GM21447 (cell line): ENCODE measurements around the gene TMEM221.
"Not testable (repeated sequence)": the region's sequence is repeated elsewhere in the genome, so short reads cannot be mapped to it uniquely, and the experiment has no call there.

Experiments used
- ATAC-seq: cut with Tn5 transposase; IDR thresholded peaks from one replicate; pipeline ENCODE4 v1.9.1; 2021; ENCODE audit not compliant: unreplicated experiment

Gene TMEM221

DNA sequence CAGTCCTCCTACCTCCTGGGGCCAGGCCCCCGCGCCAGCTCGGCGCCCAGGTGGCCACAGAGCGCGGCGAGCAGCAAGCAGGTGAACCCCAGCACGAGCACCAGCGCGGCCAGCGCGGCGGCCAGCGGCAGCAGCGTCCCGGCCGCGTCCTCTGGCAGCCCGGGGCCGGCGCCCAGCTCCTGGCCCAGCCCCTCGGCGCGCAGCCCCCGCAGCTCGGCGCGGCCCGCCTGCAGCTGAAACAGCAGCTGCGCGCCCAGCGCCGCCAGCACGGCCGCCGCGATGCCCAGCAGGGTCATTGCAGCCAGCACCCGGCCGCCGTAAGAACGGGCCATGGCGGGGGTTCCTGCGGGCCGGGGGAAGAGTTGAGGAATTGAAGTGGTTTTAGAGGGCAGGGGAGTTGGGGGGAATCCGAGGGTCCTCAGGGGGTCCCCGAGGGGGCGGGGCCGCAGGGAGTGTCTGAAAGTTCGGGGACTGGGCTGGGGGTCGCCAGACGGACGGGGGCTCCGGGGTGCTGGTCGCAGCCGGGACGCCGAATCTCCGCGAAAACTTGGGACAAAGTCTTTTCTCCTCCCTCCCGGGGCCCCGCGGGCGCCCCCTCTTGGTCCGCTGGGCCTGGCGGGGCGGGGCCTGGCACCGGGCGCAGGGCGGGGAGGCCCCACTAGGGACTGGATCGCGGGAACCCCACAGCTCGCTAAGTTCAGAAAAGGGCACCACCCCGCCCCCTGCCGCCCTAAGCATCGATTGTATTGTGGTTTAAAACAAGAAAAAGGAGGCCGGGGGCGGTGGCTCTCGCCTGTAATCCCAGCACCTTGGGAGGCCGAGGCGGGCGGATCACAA, at the start of gene TMEM221:
Gene TMEM221 (minus strand): TSS at position 538 of the 837 bp plus-strand sequence. CDS start 206 bp downstream, at position 332.
- ATAC-seq: no peak

DNA sequence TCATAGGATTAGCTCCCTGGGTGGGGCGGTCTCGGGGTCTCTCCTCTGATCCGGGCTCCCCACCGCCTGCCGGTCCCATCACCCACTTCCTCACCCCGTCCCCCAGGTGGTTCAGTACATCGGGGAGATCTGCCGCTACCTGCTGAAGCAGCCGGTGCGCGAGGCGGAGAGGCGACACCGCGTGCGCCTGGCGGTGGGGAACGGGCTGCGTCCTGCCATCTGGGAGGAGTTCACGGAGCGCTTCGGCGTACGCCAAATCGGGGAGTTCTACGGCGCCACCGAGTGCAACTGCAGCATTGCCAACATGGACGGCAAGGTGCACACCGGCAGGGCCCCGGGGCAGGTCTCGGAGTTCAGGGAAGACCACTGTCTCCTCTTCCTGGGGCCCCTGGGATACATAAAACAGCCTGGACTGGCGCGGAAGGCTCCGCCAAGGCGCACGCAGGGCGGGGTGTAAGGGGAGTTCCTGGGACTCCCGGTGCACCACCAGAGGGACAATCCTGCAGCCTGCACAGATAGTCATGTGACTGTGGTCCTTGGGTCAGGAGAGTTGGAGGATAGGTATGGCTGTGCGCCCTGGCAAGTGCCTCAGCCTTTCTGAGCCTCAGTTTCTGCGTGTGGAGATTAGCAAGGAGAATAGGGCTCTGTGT, 48.8 kb upstream of the TMEM221 start:
- ATAC-seq: no peak

DNA sequence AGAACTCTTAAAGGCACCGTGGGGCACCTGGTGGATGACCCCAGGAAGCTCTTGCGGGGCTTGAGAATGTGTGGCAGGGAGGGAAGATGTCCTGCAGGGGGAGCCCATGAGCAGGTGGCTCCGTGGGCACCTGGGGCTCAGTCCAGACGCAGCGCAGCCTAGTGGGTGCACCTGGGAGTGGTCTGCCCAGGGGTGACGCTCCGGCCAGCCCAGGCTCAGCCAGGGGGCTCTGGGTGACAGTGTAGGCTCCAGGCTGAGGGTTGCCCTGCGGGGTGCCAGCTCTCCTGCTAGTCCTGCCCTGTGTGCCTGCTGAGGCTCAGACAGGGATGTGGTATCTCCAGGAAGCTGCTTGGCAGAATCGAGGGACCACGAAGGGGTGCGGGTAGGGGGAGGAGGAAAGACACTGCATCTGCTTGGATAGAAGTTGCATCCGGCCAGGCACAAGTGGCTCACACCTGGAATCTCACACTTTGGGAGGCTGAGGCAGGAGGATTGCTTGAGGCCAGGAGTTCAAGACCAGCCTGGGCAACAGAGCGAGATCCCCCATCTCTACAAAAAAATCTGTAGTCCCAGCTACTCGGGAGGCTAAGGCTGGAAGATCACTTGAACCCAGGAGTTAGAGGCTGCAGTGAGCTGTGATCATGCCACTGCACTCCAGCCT, 48.0 kb upstream of the TMEM221 start:
- ATAC-seq: peak; percentile 77

DNA sequence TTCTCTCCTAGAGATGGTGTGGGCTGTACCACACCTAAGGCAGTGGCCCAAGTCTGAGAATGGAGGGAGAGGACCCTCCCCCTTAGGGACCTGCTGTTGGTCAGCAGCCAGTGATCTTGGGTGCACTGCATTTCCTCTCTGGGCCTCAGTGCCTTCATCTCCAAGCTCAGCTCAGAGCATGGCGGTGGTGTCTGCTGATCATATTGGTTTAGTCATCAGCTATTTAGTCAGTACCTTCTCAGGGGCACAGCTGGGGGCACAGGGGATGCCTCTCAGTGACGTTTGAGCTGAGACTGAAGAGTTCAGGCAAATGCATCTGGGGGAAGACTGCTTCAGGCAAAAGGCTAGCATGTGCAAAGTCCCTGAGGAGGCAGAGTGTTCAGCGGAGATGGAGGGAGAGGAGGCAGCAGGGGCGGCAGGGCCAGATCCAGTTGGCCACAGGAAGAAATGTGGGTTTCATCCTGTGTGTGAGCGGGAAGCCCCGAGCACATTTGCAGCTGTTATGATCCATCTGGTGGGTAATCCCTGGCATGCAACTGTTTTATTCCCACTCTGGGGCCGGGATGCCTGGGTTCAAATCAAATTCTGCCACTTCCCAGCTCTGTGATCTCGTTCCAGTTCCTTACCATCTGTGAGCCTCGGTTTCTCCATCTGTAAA, 47.3 kb upstream of the TMEM221 start:
- no peak for ATAC-seq

DNA sequence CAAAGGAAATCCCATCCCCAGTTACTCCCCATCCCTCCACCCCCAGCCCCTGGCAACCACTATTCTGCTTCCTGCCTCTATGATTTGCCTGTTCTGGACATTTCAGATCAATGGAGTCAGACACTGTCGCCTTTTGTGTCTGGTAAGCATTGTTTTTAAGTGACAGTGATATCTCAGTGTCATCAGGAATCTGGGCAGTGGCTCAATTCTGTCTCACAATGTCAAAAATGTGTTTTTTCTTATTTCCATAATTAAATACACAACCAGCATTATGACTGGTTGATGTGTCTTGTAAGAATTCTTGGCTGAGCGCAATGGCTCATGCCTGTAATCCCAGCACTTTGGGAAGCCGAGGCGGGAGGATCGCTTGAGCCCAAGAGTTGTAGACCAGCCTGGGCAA, 42.8 kb upstream of the TMEM221 start:
- ATAC-seq: no peak

DNA sequence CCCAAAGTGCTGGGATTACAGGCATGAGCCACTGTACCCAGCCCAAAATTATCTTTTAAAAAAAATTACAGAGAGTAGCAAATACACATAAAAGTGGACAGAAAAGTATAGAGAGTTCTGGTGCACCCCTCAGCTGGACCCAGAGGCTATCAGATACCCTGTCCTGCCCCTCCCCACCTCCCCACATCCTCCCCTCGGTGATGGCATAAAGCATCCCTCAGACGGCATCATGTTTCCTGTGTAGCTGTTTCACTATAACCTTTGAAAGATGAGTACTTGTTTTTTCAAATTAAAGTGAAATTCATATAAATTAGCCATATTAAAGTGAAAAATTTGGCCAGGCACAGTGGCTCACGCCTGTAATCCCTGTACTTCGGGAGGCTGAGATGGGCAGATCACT, 41.9 kb upstream of the TMEM221 start:
- ATAC-seq: no peak

DNA sequence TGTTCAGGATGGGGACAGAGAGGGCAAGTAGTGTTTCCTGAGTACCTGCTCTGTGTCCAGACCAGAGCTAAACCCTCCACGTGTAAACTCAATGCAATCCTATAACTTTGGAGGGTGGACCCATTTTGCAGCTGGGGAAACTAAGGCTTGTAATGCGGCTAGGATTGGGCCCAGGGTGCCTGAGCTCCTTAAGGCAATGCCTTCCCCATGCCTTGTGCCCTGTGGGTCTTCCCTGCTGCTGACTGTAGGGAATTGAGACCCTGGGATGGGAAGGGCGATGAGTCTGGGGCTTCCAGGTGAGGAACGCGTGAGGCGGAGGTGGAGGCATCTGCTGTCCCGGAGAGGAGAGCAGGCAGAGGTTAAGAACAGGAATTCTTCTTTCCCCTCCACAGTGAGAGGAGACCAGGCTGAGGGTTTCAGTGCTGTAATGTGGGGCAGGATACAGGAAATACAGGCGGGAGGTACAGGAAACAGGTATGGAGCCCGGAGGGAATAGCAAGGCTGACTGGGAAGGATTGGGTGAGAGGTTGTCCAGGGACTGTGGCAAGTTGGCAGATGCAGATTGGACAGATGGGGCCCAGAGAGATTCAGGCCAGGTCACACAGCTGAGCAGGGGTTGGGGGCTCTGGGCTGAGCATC, 41.0 kb upstream of the TMEM221 start:
- ATAC-seq: no peak

DNA sequence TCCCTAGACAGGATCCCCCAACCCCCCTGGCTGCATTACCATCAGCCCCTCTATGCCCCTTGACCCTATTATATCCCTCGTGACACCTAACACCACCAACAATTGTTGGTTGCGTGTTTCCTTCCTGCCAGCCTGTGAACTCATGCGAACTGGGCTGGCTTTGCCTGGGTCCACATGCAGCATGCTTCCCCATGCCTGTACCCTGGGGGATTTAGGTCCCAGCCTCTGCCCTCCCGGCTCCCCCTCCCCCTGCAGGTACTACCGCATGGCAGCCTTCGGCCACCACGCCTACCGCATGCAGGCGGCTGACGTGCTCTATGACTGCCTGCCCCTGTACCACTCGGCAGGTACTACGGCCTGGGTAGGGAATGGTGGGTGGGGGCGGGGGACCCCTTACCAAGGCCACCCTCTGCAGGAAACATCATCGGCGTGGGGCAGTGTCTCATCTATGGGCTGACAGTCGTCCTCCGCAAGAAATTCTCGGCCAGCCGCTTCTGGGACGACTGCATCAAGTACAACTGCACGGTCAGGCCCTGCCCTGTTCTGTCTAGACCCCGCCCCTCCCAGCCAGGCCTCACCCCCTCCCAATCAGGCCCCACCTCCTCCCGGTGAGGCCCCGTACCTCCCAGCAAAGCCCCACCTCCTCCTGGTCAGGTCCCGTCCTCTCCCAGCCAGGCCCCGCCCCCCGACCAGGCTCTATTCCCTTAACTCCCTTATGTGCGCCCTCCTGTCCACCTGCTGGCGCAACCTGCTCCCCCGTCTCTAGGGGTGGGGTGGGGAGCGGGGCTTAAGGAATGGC, 40.3 kb upstream of the TMEM221 start:
- peak; percentile 51 for ATAC-seq

DNA sequence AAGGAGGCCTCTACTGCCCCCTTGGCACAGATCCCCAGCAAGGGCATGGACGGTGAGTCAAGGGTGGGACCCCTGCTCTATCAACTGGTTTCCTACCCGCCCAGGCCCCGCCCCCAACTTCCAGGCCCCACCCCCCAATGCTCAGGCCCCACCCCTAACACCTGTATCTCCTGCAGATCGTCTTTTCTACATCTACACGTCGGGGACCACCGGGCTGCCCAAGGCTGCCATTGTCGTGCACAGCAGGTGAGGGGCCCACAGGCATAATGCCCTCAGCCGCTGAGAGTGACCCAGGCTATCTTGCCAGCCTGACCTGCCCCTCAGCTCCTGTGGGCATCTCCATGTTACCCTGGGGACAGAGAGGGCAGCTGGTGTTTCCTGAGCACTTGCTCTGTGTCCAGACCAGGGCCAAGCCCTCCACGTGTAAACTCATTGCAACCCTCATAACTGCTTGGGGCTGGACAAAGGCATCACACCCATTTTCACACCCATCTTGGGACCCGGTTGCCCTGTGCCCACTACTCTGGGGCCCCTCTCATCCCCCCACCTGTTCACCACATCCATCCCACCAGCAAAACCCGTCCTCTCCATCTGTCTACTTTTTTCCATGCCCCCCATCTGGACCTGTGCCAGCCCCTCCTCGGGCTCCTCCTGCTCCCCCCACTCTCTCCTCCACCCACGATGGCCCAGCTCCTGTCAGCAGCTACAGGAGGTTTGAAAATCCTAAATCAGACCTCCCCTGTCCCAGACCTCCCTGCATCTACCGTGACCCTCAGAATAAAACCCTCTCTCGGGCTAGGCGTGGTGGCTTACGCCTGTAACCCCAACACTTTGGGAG, 39.0 kb upstream of the TMEM221 start:
- no peak for ATAC-seq

DNA sequence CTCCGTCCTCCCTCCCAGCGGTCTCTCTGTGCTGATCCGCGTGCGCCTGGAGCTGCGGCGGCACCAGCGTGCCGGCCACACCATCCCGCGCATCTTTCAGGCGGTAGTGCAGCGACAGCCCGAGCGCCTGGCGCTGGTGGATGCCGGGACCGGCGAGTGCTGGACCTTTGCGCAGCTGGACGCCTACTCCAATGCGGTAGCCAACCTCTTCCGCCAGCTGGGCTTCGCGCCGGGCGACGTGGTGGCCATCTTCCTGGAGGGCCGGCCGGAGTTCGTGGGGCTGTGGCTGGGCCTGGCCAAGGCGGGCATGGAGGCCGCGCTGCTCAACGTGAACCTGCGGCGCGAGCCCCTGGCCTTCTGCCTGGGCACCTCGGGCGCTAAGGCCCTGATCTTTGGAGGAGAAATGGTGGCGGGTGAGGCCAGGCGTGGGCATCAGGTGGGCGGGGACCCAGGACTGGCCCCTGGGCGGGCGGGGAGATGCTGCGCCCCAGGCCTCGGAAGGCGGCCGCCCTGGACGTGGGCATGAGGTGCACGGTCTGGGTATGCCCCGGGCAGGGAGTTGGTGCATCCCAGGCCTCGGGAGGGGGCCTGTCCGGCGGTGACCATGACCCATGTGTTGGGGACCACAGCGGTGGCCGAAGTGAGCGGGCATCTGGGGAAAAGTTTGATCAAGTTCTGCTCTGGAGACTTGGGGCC, 38.2 kb upstream of the TMEM221 start:
- no peak for ATAC-seq

DNA sequence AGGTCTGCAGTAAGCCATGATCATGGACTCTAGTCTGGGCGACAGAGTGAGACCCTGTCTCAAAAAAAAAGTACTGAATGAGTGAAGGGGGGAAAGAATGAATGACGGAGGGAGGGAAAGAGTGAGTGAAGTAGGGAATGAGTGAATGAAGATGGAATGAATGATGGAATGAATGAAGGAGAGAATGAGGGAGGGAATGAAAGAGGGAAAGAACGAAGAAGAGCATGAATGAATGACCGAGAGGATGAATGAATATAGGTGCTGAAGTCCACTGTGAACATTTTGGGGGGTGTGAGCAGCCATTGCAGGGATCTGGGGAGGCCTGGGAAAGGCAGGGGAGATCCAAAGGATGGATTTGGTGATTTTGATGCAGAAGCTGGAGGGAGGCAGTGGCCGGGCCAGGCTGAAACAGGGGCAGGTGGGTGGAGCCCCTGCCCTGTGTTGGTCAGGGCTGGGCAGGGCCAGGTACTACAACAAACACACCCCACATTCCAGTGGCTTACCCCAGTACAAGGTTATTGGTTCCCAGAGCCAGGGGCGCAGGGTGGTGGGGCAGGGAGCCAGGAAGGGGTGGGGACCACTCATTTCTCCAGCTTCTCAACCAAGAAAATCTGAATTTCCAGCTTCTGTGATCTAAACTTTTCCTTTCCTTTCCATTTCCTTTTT, 36.2 kb upstream of the TMEM221 start:
- ATAC-seq: no peak

DNA sequence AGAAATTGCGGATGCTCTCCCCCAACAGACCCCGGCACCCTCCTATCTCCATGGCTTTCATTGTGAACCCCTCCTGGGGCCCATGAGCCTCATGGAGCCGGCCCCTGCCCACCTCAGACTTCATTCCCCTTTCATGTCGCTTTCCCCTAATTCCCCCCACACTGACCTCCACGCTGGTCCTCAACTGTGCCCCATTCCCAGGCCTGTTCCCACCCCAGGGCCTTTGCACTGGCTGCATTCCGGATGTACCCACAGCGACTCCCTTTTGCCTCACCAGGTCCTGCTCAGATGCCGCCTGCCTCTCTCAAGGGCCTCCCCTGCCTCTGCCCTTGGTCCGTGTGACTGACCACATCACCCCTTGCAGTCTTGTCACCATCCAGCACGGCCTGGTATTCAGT, 35.1 kb upstream of the TMEM221 start:
- no peak for ATAC-seq

DNA sequence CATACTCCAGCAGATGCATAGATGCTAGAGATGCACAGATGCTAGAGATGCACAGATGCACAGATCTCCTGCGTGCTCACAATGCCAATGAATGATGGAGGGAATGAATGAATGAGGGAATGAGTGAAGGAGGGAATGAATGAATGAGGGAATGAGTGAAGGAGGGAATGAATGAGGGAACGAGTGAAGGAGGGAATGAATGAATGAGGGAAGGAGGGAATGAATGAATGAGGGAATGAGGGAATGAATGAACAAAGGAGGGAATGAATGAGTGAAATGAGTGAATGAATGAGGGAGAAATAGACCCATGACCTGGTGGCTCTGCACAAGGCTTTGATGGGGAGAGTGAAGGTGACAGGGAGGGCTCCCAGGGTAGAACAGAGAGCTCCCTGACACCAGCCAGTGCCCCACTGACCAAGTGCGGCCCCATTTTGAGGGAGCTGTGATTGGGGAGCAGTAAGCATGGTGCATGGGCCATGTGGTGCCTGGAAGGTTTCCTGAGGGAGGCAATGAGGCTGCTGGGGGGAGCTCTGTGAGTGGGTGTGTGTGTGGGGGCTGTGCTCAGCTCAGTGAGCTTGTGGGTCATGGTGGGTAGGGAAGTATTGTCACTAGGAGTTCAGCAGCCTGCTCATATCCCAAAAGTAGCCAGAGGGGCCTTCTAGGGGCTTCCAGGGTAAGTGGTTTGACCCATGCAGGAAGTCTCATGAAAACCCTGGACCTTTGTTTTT, 34.6 kb upstream of the TMEM221 start:
- ATAC-seq: no peak

DNA sequence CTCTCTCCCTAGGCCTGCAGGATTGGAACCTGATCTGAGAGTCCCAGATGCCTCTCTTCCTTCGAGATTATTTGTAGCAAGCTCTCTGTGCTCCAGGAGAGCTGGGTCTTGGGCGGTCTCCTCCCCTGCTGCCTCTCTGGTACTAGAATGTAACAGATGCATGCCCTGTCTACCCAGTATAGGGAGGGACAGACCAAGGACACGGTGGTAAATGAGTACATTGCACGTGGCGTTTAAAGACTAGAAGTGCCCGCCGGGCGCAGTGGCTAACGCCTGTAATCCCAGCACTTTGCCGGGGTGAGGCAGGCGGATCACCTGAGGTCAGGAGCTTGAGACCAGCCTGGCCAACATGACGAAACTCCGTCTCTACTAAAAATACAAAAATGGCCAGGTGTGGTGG, 33.5 kb upstream of the TMEM221 start:
- no peak for ATAC-seq

DNA sequence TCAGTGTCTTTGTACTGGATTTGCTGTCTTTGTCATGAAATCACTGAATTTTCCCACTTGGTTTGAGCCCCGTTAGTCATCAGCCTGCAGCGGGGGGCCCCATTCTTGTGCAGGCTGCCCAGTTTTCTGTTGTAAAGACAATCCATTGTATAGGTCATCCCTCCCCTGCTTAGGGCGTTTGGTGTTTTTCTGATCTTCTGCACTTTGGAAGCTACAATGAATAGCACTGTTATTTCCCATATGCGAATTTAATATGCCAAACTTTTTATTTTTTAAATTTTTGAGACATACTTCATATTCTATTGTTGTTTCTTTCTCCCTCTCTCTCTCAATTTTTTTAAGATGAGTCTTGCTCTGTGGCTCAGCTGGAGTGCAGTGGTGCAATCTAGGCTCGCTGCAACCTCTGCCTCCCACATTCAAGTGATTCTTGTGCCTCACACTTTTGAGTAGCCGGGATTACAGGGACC, 30.9 kb upstream of the TMEM221 start:
- ATAC-seq: no peak

DNA sequence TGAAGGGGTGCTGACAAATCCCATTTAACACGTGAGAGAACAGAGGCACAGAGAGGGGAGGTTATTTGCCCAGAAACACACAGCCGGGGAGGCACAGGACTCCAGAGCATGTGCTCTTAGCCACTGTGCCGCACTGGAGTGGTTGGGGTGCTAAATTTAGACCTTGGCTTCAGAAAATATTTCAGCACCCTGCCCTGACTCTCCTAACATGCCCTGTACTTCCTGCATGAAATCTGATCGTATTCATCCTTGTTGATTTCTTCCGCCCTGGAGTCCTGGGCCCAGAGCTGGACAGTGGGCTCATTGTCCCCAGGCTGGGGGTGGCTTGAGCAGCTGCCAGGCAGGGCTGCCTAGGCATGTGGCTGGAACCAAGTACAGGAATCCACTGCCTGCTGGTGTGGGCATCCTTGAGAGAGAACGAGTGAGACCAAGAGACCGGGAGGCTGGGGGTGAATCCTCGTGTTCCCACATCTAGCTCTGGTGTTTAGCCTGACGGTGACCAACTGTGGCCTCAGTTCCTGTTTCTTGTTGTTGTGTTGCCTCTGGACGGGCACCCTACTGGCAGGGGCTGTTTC, 27.2 kb upstream of the TMEM221 start:
- ATAC-seq: no peak

DNA sequence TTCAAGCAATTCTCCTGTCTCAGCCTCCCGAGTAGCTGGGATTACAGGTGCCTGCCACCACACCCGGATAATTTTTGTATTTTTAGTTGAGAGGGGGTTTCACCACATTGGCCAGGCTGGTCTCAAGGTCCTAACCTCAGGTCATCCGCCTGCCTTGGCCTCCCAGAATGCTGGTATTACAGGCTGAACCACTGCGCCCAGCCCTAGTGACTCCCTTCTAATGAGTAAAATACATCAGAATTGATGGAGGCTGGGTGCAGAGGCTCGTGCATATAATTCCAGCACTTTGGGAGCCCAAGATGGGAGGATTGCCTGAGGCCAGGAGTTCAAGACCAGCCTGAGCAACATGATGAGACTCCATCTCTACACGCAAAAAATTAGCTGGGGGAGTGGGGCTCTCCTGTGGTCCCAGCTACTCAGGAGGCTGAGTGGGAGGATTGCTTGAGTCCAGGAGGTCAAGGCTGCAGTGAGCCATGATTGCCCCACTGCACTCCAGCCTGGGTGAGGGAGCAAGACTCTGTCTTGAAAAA, 26.6 kb upstream of the TMEM221 start:
- not testable (repeated sequence) for ATAC-seq
